Measurements from ENCODE around the gene HELB. TPM values are rescaled to one million over a fixed set of nuclear protein-coding genes. Genes with fewer than 3 reads are reported as not detected.
"Not testable (repeated sequence)": the region's sequence is repeated elsewhere in the genome, so short reads cannot be mapped to it uniquely, and the experiment has no call there.

Gene HELB
- total RNA-seq, 1 donor from 2014 or later, result 20.5 TPM

DNA sequence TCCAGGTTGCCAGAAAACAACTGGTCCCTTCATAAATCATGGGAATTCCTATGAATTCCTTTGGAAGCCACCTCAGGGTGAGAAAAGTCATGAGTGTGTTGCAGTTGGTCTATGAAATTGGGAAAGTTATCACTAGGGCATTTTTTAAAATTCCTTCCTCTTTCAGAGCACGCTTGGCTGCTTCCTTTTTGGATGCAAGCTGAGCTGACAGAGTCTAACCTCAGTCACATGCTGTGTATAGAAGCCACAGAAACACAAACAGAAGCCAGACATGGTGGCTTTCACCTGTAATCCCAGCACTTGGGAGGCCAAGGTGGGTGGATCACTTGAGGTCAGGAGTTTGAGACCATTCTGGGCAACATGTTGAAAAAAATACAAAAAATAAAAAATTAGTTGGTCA is 21.7 kb upstream of the HELB start:
- Mint-ChIP-seq H3K9me3 (peaks cover 12% of the 10 kb centered on the region), H3K4me3 (no peak overlapping the region), H3K27ac (no peak overlapping the region), H3K36me3 (ENCODE audit: low read depth) (peaks cover 10% of the 10 kb centered on the region), H3K4me1 (ENCODE audit: low read depth) (peaks cover 34% of the 10 kb centered on the region), H3K27me3 (ENCODE audit: insufficient read depth) (peaks cover 1% of the 10 kb centered on the region)
- no peak for DNase-seq (ENCODE audit: low spot score)
- intact Hi-C loops (cut with micrococcal nuclease), result no loop called here

DNA sequence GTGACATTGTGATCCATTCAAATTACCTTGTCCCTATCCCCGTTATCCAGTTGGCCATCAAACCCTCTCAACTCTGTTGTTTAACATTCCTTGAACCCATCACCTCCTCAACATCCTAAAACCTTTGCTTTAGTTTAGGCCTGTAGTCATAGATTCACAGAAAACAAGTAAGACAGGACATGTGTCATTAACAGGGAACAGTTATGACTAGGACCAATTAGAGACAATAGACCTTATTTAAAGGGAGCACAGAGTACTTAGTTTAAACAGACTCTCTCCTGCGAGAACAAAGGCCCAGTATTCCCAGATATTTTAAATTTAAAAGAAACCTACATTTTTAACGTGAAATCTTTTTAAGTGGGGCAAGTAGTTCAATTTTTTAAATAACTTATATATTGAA is 20.0 kb upstream of the HELB start:
- H3K36me3 Mint-ChIP-seq (ENCODE audit: low read depth), result peaks cover 11% of the 10 kb centered on the region
- H3K9me3 Mint-ChIP-seq, result peaks cover 12% of the 10 kb centered on the region
- intact Hi-C loops (cut with micrococcal nuclease), result no loop called here

GRCh38 chr12:66287275-66287674 is 15.0 kb upstream of the HELB start:
- peak overlapping the region; percentile 40 for H3K27ac Mint-ChIP-seq
- DNase-seq (ENCODE audit: low spot score), result no peak
- intact Hi-C loops (cut with micrococcal nuclease), result no loop called here
- H3K4me3 Mint-ChIP-seq, result no peak overlapping the region
- H3K36me3 Mint-ChIP-seq (ENCODE audit: low read depth), result peaks cover 6% of the 10 kb centered on the region
- H3K9me3 Mint-ChIP-seq, result peaks cover under 1% of the 10 kb centered on the region
- H3K4me1 Mint-ChIP-seq (ENCODE audit: low read depth), result peaks cover 66% of the 10 kb centered on the region
- no peaks in the 10 kb centered on the region for H3K27me3 Mint-ChIP-seq (ENCODE audit: insufficient read depth)

More for the DNA sequence above, 20.0 kb upstream of the HELB start:
- Mint-ChIP-seq H3K27ac (no peak overlapping the region), H3K27me3 (ENCODE audit: insufficient read depth) (peaks cover 1% of the 10 kb centered on the region), H3K4me3 (no peak overlapping the region), H3K4me1 (ENCODE audit: low read depth) (peaks cover 37% of the 10 kb centered on the region)
- no peak for DNase-seq (ENCODE audit: low spot score)

DNA sequence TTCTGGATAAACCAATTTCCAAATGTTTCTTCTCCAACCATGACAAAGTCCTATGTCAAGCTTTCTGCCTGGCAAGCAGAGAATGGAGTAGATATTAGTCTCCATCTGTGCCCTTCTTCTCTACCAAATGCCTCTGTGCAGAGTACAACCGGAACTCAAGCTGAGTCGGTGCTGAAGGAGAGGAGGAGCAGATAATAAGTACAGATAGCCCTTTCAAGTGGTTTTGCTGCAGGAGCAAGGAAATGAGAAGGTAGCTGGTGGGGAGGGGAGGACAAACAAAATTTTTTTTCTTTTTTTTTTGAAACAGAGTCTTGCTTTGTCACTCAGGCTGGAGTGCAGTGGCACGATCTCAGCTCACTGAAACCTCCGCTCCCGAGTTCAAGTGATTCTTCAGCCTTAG is 14.2 kb upstream of the HELB start:
- Mint-ChIP-seq H3K4me3 (peak overlapping the region; percentile 11), H3K36me3 (ENCODE audit: low read depth) (peaks cover 4% of the 10 kb centered on the region), H3K4me1 (ENCODE audit: low read depth) (peaks cover 66% of the 10 kb centered on the region), H3K9me3 (peaks cover 2% of the 10 kb centered on the region), H3K27ac (peak overlapping the region; percentile 72), H3K27me3 (ENCODE audit: insufficient read depth) (no peaks in the 10 kb centered on the region)
- peak; percentile 65 for DNase-seq (ENCODE audit: low spot score)
- intact Hi-C loops (cut with micrococcal nuclease), result loop anchor here (1.0 kb wide), 3 partner anchors 9 to 119 kb away; partner anchors contain the start of gene TMBIM4

- no peak for DNase-seq (ENCODE audit: low spot score)
- no peak overlapping the region for H3K4me3 Mint-ChIP-seq
- H3K36me3 Mint-ChIP-seq (ENCODE audit: low read depth), result peaks cover 5% of the 10 kb centered on the region
- H3K9me3 Mint-ChIP-seq, result peaks cover 7% of the 10 kb centered on the region
- intact Hi-C loops (cut with micrococcal nuclease), result no loop called here
- H3K27ac Mint-ChIP-seq, result no peak overlapping the region
- H3K4me1 Mint-ChIP-seq (ENCODE audit: low read depth), result peaks cover 58% of the 10 kb centered on the region
- no peaks in the 10 kb centered on the region for H3K27me3 Mint-ChIP-seq (ENCODE audit: insufficient read depth)
Measured at GRCh38 chr12:66289485-66289884, 12.8 kb upstream of the HELB start.

GRCh38 chr12:66290716-66291200 is 11.5 kb upstream of the HELB start:
- Mint-ChIP-seq H3K9me3 (peaks cover 7% of the 10 kb centered on the region), H3K27me3 (ENCODE audit: insufficient read depth) (no peaks in the 10 kb centered on the region), H3K4me3 (peak overlapping the region; percentile 45), H3K4me1 (ENCODE audit: low read depth) (peaks cover 61% of the 10 kb centered on the region), H3K27ac (peak overlapping the region; percentile 86), H3K36me3 (ENCODE audit: low read depth) (peaks cover 4% of the 10 kb centered on the region)
- DNase-seq (ENCODE audit: low spot score), result peak; percentile 37
- intact Hi-C loops (cut with micrococcal nuclease), result loop anchor here (1.0 kb wide), 1 partner anchor 12 kb away; the partner anchor contains the start of gene HELB

DNA sequence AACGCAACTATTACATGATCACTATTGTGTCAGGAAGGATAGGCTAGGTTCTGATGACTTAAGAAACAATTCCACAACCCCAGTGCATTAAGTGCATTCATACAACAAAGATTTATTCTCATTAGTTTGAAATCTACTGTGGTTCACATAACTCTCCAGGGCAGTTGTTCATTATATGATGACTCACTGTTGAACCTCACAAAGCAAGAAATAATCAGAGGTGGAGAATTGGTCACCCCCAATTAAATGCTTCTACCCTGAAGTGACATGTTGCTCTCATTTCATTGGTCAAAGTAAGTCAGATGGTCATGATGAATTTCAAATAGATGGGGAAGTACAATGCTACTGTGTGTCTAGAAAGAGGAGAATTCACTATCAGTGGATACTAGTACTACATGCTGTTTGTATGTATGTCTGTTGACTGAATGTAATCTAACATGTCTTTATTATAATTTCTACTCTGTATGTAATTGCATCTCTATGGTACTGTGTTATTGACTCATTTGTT is 6.1 kb upstream of the HELB start:
- Mint-ChIP-seq H3K27ac (no peak overlapping the region), H3K9me3 (peaks cover 7% of the 10 kb centered on the region), H3K36me3 (ENCODE audit: low read depth) (peaks cover 2% of the 10 kb centered on the region), H3K4me1 (ENCODE audit: low read depth) (peaks cover 35% of the 10 kb centered on the region), H3K4me3 (no peak overlapping the region), H3K27me3 (ENCODE audit: insufficient read depth) (peaks cover 3% of the 10 kb centered on the region)
- intact Hi-C loops (cut with micrococcal nuclease), result no loop called here
- DNase-seq (ENCODE audit: low spot score), result no peak

GRCh38 chr12:66297080-66297479 is 5.2 kb upstream of the HELB start:
- peaks cover 36% of the 10 kb centered on the region for H3K4me1 Mint-ChIP-seq (ENCODE audit: low read depth)
- H3K27me3 Mint-ChIP-seq (ENCODE audit: insufficient read depth), result peaks cover 3% of the 10 kb centered on the region
- intact Hi-C loops (cut with micrococcal nuclease), result no loop called here
- H3K36me3 Mint-ChIP-seq (ENCODE audit: low read depth), result peaks cover 2% of the 10 kb centered on the region
- DNase-seq (ENCODE audit: low spot score), result no peak
- H3K4me3 Mint-ChIP-seq, result no peak overlapping the region
- H3K9me3 Mint-ChIP-seq, result peaks cover 7% of the 10 kb centered on the region
- H3K27ac Mint-ChIP-seq, result no peak overlapping the region

DNA sequence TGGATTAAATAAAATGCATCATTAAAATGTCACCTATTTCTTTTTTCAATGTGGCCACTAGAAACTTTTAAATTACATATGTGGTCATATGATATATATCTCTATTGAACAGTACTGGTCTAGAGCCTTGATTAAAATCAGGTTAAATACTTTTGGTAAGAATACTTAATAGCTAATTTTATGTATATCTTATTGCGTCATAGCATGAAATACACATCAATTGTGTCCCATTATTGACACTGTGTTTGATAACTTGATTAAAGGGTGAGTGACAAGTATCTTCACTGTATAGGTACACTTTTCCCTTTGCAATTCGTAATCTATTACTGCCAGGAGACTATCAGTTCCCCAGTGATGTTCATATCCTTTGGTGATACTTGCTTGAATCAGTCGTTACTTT is 4.4 kb upstream of the HELB start:
- intact Hi-C loops (cut with micrococcal nuclease), result no loop called here
- H3K4me1 Mint-ChIP-seq (ENCODE audit: low read depth), result peaks cover 42% of the 10 kb centered on the region
- H3K4me3 Mint-ChIP-seq, result no peak overlapping the region
- H3K9me3 Mint-ChIP-seq, result peaks cover 6% of the 10 kb centered on the region
- peaks cover 4% of the 10 kb centered on the region for H3K36me3 Mint-ChIP-seq (ENCODE audit: low read depth)
- peaks cover 3% of the 10 kb centered on the region for H3K27me3 Mint-ChIP-seq (ENCODE audit: insufficient read depth)
- no peak overlapping the region for H3K27ac Mint-ChIP-seq
- DNase-seq (ENCODE audit: low spot score), result no peak

- peak overlapping the region; percentile 100 for H3K4me3 Mint-ChIP-seq
- H3K36me3 Mint-ChIP-seq (ENCODE audit: low read depth), result peaks cover 30% of the 10 kb centered on the region
- peaks cover 61% of the 10 kb centered on the region for H3K4me1 Mint-ChIP-seq (ENCODE audit: low read depth)
- no peaks in the 10 kb centered on the region for H3K9me3 Mint-ChIP-seq
- intact Hi-C loops (cut with micrococcal nuclease), result loop anchor here (1.0 to 10.0 kb wide), 12 partner anchors 11 to 1897 kb away; partner anchors contain the start of genes CAND1, GNS, LEMD3 and LLPH
- no peak for DNase-seq (ENCODE audit: low spot score)
- peaks cover 3% of the 10 kb centered on the region for H3K27me3 Mint-ChIP-seq (ENCODE audit: insufficient read depth)
- H3K27ac Mint-ChIP-seq, result peak overlapping the region; percentile 99
Measured at GRCh38 chr12:66302827-66303169, 505 bp downstream of the HELB start.

GRCh38 chr12:66303316-66303804 is 1.1 kb downstream of the HELB start:
- Mint-ChIP-seq H3K36me3 (ENCODE audit: low read depth) (peaks cover 34% of the 10 kb centered on the region), H3K4me1 (ENCODE audit: low read depth) (peaks cover 65% of the 10 kb centered on the region), H3K27ac (peak overlapping the region; percentile 99), H3K4me3 (peak overlapping the region; percentile 100)
- not testable (repeated sequence) for H3K27me3 Mint-ChIP-seq (ENCODE audit: insufficient read depth); H3K9me3 Mint-ChIP-seq
- intact Hi-C loops (cut with micrococcal nuclease), result loop anchor here (2.0 to 10.0 kb wide), 6 partner anchors 107 to 1691 kb away; partner anchors contain the start of genes CAND1, GNS, LEMD3 and RASSF3
- peak; percentile 27 for DNase-seq (ENCODE audit: low spot score)

- Mint-ChIP-seq H3K27me3 (ENCODE audit: insufficient read depth) (no peaks in the 10 kb centered on the region), H3K4me1 (ENCODE audit: low read depth) (peaks cover 71% of the 10 kb centered on the region), H3K9me3 (no peaks in the 10 kb centered on the region), H3K27ac (peak overlapping the region; percentile 99), H3K4me3 (peak overlapping the region; percentile 100), H3K36me3 (ENCODE audit: low read depth) (peaks cover 39% of the 10 kb centered on the region)
- DNase-seq (ENCODE audit: low spot score), result no peak
- intact Hi-C loops (cut with micrococcal nuclease), result loop anchor here (1.0 to 10.0 kb wide), 5 partner anchors 8 to 1692 kb away; partner anchors contain the start of genes GNS, LEMD3 and RASSF3
Measured at GRCh38 chr12:66304296-66304900, 2.1 kb downstream of the HELB start.

DNA sequence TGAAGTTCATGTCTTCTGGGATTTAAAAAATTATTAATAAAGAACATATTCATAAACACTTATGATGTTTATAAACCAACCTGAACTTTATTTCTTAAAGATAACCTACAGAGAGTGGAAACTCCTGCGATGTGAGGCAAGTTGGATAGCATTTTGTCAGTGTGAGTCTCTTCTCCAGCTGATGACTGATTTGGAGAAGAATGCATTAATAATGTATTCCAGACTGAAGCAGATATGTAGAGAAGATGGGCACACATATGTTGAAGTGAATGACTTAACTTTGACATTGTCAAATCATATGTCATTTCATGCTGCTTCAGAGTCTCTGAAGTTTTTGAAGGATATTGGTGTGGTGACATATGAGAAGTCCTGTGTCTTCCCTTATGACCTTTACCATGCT is 7.3 kb downstream of the HELB start:
- Mint-ChIP-seq H3K27ac (no peak overlapping the region), H3K4me1 (ENCODE audit: low read depth) (peaks cover 83% of the 10 kb centered on the region), H3K27me3 (ENCODE audit: insufficient read depth) (no peaks in the 10 kb centered on the region), H3K4me3 (no peak overlapping the region), H3K36me3 (ENCODE audit: low read depth) (peaks cover 71% of the 10 kb centered on the region), H3K9me3 (no peaks in the 10 kb centered on the region)
- intact Hi-C loops (cut with micrococcal nuclease), result loop anchor here (10.0 kb wide), 2 partner anchors 1145 to 1645 kb away; partner anchors contain the start of gene LEMD3
- no peak for DNase-seq (ENCODE audit: low spot score)
